Motor neuron (in vitro differentiated cells): ENCODE measurements around the gene UNC79. TPM values are rescaled to one million over a fixed set of nuclear protein-coding genes. Genes with fewer than 3 reads are reported as not detected.

ENCODE experiments used
- ATAC-seq, 8 experiments: fragments of 200-7000 bp; cut with Tn5 transposase; replicated peaks in 6 of 8; 2 replicates each; pipeline ENCODE4 v1.8.0; 2021; ENCODE audit warnings: mild to moderate bottlenecking in 8 of 8, moderate library complexity in 8 of 8
- H3K27ac ChIP-seq, 2 donors: fragments of 250-450 bp; sonication (Bioruptor Pico); 2 replicates each; pipeline ENCODE4 v1.9.0; 2021; ENCODE audit warnings: antibody characterized with exemption in 2 of 2, mild to moderate bottlenecking in 2 of 2, moderate library complexity in 1 of 2
- H3K4me1 ChIP-seq, 2 donors: fragments of 250-450 bp; sonication (Bioruptor Pico); replicated peaks in 1 of 2; 2 replicates each; pipeline ENCODE4 v1.6.1; 2021; ENCODE audit warnings: antibody characterized with exemption in 2 of 2, mild to moderate bottlenecking in 2 of 2, moderate library complexity in 1 of 2
- H3K4me3 ChIP-seq, 5 donors: fragments of 250-450 bp; sonication (Bioruptor Pico); 2 replicates each; pipeline ENCODE4 v1.9.0; 2021; ENCODE audit warnings: antibody characterized with exemption in 5 of 5, mild to moderate bottlenecking in 5 of 5, moderate library complexity in 4 of 5
- WGBS, 10 experiments: fragments of 450-650 bp; shearing (Covaris generic); methylation state at CpG; one replicate each; pipeline ENCODE4 v1.0.0; 2022; 5-methylcytosine and 5-hydroxymethylcytosine counted together
- in situ Hi-C, 9 experiments: fragments of 400-800 bp; cut with MboI; loops; one replicate each; pipeline ENCODE4 v1.15.0; 2021; ENCODE audit warnings: low sequenced_read_pairs in 9 of 9, low pct_unique_long_range_greater_than_20kb in 2 of 9; ENCODE audit not compliant: unreplicated experiment in 9 of 9
- total RNA-seq, 8 experiments: library from RNA; unstranded; fragments of 300-600 nt; gene quantifications; 2 replicates each; pipeline versions ENCODE4 v1.2.3 to v1.2.4, GENCODE V29; 2022

The UNC79 gene
- total RNA-seq, 8 experiments from 2014 or later, result 0.31 to 16.8 (median 7.2) TPM

DNA sequence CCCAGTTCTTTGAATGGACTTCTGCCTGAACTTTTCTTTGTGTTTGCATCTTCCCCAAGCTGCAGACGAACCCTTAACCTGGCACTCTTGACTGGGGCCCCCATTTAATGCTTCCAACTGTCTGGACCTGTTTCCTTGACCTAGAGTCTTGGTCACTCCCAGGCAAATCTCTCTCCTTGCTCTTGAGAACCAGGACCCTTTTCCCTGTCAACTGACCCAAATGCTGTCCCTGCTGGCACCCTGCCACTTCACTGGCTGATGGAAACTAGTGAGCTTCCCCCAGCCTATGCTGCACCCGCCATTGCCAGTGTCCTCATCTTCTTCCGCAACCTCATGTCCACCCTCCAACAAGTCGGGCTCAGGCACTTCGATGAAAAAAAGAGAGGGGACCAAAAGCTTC is 278.1 kb downstream of the UNC79 start:
- ATAC-seq, result no peak
- in situ Hi-C loops, result no loop called here
- peaks cover 0 to 4% of the 10 kb centered on the region in 2 donors for H3K4me1 ChIP-seq
- WGBS, 10 experiments, result 38 to 100% (median 86%) methylated on average over 2 to 5 of the region's 5 CpGs; no CpG with 5 or more reads in 5 of the 10 experiments
- no peak overlapping the region for H3K27ac ChIP-seq
- no peak overlapping the region for H3K4me3 ChIP-seq

DNA sequence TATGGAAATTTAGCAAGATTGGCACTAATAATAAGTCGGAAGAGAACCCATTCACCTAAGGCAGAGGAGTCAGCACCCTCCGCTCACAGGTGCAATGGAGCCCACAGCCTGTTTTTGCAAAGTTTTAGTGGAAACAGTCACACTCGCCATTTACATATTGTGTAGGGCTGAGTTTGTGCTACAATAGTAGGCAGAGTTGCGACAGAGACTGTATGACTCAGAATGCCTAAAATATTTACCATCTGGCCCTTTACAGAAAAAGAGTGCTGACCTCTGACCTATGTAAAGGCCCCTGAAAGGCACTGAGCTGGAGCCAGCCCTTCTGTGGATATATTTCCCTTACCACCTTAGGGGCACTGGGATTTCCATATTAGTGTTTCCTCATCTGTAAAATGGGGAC is 278.5 kb downstream of the UNC79 start:
- H3K4me1 ChIP-seq, result peaks cover 0 to 4% of the 10 kb centered on the region in 2 donors
- 32 to 90% (median 81%) methylated on average over 1 to 4 of the region's 4 CpGs; no CpG with 5 or more reads in 3 of the 10 experiments for WGBS, 10 experiments
- H3K27ac ChIP-seq, result no peak overlapping the region
- peak in 1 of 8 experiments; percentile 40 for ATAC-seq
- in situ Hi-C loops, result no loop called here
- no peak overlapping the region for H3K4me3 ChIP-seq

DNA sequence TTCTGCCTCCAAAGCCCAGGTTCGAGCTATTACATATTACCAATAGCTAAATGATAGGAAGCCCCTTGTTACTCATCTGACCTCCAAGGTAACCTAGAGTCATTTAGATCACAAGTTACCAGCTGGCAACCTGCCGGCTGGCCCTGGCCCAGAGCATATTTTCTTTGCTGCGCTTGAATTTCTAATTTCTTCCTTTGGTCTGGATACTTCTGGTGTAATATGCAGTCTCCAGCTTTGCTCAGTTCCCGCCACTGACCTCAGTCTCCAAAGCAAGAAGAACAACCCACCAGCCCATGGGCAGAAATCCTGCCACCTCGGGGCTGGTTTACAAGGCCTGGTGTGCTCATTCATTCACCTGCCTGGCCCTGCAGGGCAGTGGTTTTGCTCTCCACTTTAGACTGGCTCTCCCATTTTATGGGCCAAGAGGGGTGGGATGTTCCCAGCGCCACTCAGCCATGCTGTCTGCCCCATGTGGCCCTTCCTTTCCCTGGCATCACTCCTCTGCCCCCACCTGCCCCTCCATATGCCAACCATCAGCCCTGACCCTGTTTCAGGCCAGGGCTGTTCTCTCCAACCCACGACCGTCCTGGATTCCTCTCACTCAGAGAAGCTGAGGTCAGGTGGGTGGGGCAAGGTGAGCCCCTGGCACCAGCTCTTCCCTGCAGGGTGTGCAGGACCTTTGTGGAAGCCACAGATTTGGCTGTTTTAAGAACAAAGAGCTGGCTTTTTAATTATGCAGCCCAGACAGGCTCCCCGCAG is 281.5 kb downstream of the UNC79 start:
- in situ Hi-C loops, result no loop called here
- Histone ChIP-seq H3K4me3 (no peak overlapping the region), H3K27ac (no peak overlapping the region), H3K4me1 (peaks cover 0 to 7% of the 10 kb centered on the region in 2 donors)
- 24 to 100% (median 77%) methylated on average over 1 to 9 of the region's 9 CpGs for WGBS, 10 experiments
- peak in 1 of 8 experiments; percentile 31 for ATAC-seq

DNA sequence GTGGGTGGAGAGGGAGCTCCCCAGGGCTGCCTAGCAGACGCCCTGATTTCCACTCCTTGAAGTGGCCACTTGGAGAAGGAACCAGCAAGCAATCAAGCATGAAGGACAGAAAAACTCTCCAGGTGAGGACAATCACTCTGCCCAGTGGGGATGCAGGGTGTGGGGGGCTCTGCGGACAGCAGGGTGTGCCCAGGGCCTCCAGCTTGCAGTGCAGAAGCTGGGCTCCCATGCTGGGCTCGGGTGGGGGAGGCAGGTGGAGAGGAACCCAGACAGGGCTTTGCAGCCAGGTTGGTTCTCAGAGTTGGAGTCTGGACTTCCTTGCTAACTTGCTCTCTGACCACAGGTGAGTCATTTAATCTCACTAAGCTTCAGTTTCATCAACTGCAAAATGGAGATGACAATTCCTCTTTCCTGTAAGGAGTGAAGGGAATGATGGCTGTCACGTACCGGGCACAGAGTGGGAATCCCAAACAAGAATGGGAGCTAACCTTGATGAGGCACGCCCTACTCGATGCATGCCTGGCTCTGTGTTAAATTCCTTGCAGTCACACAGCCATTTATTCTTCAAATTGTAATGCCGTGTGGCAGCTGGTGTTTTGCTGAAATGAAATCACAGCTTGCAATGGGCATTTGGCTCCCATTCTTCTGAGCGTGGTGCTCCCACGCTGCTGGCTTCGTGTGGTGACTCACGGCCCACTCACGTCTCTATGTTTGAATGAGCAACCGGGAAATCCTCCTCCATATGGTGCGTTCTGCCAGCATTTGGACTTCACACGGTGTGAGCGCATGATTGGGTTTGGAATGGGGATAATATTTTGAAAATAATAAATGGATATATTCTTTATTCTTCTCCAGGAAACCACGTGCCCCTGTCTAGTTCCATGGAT is 282.3 kb downstream of the UNC79 start:
- in situ Hi-C loops, result no loop called here
- peak in 5 of 8 experiments; percentile 74 to 77 (median 74) for ATAC-seq
- WGBS, 10 experiments, result 5 to 88% (median 70%) methylated on average over 4 to 12 of the region's 18 CpGs; no CpG with 5 or more reads in 3 of the 10 experiments
- no peak overlapping the region for H3K27ac ChIP-seq
- H3K4me1 ChIP-seq, result peaks cover 0 to 7% of the 10 kb centered on the region in 2 donors
- H3K4me3 ChIP-seq, result no peak overlapping the region

DNA sequence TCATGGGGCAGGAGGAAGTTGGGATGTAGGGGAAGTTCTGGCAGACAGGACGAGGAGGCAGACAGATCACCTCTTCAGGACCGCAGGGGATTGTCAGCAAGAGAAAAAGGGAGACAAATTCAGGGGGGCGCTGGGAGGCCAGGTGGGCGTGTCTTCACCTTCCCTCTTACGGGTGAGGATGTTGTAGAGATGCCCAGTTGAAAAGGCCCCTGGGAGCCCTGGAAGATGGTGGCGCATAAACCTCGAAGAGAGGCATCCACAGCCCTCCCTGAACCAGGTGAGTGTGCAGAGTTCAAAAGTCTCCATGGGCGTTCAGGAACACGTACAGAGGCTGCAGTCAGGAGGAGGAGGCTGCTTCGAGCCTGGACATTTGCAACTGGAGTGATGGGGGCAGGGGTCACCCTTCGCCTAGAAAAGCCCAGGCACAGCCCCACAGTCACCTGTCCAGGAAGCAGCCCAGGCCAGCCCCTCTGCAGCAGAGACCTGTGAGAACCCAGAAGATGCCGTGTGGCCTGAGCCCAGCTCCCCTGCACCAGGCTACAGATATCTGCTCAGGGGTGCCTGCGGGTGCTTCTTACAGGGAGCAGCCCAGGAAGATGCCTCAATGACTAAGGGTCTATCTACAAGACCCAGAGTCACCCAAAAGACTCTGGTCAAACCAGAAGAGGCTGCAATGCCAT is 283.1 kb downstream of the UNC79 start:
- H3K4me1 ChIP-seq, result peaks cover 0 to 7% of the 10 kb centered on the region in 2 donors
- ATAC-seq, result peak in 3 of 8 experiments; percentile 18 to 22 (median 18)
- in situ Hi-C loops, result no loop called here
- 0 to 89% (median 60%) methylated on average over 1 to 7 of the region's 13 CpGs; no CpG with 5 or more reads in 2 of the 10 experiments for WGBS, 10 experiments
- H3K27ac ChIP-seq, result no peak overlapping the region
- no peak overlapping the region for H3K4me3 ChIP-seq

DNA sequence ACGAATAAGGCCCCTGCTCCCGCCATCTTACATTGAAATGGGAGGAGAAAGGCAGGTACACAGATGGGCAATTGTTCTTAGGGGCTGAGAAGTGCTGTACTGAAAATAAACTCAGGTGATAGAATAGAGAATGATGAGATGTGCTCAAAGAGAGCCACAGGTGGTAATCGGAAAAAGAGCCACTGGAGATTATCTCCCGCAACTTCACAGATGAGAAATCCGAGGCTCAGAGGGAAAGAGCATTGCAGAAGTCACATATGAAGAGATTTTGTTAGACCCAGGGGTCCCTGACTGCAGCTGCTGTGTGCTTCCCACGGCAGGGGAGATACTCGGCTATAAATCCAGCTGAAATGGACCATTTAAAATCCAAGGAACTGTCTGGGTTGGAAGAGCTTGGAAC is 283.9 kb downstream of the UNC79 start:
- no peak for ATAC-seq
- in situ Hi-C loops, result no loop called here

DNA sequence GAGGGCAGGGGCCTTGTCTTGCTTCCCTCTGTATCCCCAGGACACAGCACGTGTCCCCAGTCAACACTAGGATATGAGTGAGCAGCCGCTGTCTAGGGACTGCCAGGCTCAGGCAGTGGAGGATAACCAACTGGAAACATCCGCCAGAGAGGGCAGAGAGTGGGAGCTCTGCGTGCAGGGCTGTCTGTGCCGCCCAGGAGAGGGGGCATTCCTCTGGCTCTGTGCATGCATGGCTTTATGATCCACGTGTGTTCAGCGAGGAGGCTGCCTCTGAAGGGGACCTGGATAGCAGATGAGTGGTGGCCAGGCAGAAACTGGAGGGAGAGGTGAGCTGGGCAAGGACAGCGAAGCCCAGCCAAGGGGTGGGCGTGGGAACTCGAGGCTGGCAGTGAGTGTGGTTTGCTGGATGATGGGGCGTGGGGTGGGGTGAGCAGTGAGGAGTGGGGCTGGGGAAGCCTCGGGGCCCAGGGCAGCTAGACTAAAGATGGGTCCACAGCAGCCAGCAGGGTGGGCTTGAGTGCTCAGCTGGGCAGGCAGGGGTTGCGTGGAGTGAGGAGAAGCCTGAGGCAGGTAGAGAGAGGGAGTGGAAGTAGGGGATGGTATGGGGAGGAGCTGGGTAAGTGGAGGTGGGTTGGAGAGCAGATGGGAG is 284.7 kb downstream of the UNC79 start:
- peaks cover 0 to 7% of the 10 kb centered on the region in 2 donors for H3K4me1 ChIP-seq
- H3K27ac ChIP-seq, result no peak overlapping the region
- H3K4me3 ChIP-seq, result no peak overlapping the region
- peak in 2 of 8 experiments; percentile 12 to 26 for ATAC-seq
- 6 to 100% (median 69%) methylated on average over 1 to 6 of the region's 13 CpGs; no CpG with 5 or more reads in 6 of the 10 experiments for WGBS, 10 experiments
- in situ Hi-C loops, result no loop called here

More for the DNA sequence above, 283.9 kb downstream of the UNC79 start:
- Histone ChIP-seq H3K27ac (no peak overlapping the region), H3K4me3 (no peak overlapping the region), H3K4me1 (peaks cover 0 to 7% of the 10 kb centered on the region in 2 donors)
- WGBS, 10 experiments, result 42 to 100% (median 72%) methylated on average over 1 to 6 of the region's 7 CpGs; no CpG with 5 or more reads in 2 of the 10 experiments

DNA sequence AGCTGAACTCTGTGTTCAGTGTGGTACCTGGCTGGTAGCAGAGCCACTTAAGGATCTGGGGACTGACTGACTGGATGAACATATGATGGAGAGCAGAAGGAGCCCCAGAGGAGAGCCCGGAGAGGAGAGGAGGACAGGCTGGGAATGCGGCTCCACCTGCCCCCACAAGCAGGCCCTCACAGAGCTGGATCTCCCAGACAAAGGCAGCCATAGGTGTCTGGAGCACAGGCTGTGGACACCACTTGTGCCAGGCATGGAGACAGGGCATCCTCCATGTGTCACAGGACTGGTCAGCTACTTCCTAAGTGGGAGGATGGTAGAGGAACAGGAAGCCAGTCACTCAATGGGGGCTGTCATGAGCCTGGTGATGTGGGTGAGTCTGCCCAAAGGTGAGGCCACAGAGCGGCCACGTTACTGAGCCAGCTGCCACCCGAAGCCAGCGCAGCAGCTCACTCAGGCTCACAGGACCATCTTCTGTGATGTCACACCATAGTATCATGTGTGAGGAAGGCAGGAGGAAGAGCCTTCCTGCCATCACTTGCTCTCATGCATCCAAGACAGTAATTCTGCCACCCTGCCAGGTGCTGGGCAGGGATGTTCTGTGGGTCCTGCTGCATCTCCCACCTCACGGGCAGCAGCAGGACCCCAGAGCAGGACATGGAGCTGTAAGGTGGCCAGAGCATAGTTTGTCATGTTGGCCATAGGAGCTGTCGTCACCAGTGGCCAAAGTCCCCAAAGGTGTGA is 285.4 kb downstream of the UNC79 start:
- Histone ChIP-seq H3K4me1 (peaks cover 0 to 7% of the 10 kb centered on the region in 2 donors), H3K4me3 (no peak overlapping the region), H3K27ac (no peak overlapping the region)
- ATAC-seq, result no peak
- in situ Hi-C loops, result no loop called here
- WGBS, 10 experiments, result 20 to 95% (median 59%) methylated on average over 2 to 4 of the region's 8 CpGs; no CpG with 5 or more reads in 6 of the 10 experiments

DNA sequence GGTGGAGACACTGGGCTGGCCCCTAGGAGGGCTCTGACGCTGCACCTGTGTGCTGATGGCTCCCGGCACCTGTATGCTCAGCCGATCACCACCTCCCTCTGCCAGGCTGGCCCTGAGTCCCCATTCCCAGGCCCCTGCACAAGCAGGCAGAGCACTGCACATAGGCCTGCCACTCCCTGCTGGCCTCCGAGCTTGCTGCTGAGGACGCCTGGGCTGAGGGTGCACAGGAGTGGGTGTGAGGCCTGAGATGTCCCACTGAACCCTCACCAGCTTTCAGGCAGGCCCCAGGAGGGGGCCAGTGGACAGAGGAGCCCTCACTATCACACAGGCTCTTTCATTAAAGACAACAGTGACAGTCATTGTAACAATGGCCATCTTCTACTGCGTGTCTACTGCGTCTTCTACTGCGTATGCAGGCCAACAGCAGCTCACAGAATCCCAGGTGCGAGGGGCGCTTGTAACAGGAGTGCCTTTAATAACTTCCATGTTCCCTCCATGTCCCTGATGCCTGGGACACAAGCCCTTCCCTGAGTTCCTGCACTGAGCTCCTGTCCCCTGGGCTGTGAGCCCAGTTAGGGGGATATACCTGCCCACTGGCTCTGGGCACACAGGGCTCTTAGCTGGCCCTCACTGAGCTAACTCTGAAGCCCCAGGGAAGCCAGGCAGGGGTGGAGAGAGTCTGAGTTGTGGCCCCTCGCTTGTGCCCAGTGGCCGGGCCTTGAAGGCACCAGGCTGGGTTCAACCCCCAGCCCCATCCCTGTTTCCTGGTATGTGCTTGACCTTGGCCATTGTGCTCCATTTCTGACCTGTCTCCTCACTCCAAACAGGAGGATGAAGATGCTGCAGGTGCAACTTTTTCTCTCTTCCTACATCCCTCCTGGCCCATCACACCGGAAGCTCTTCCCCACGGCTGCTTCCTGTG is 286.3 kb downstream of the UNC79 start:
- Histone ChIP-seq H3K4me3 (no peak overlapping the region), H3K27ac (no peak overlapping the region), H3K4me1 (peaks cover 0 to 7% of the 10 kb centered on the region in 2 donors)
- in situ Hi-C loops, result no loop called here
- ATAC-seq, result no peak
- WGBS, 10 experiments, result 80 to 100% (median 88%) methylated on average over 1 to 6 of the region's 14 CpGs; no CpG with 5 or more reads in 6 of the 10 experiments

DNA sequence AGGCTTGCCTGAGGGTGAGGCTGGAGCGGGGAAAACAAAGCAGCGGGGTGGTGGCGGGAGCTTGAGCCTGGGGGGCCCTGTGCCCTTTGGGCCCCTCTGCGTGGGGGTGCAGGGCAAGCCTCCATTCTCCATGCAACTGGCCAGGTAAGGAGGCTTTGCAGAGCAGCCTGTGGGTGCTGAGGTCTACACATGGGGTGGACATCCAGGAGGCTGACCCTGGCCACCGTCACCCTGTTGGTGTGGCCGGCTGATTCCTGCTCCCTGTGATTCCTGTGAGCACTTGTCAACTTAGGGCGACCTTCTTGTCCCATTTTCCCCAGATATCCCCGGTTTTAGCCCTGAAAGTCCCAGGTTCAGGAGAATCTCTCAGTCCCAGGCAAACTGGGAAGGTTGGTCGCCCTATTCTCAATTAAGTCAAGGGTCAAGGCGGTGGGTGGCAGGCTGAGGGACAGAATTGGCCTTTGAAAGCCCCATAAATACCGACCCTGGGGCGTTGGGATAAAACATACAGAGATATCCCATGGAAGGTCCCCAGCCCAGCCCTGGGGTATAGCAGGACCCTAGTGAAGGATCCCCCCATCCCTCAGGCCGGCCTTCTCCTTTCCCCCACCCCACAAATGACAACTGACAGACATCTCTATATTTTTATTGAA is 287.1 kb downstream of the UNC79 start:
- WGBS, 10 experiments, result 70 to 100% (median 91%) methylated on average over 2 to 6 of the region's 13 CpGs; no CpG with 5 or more reads in 7 of the 10 experiments
- ATAC-seq, result no peak
- in situ Hi-C loops, result no loop called here
- Histone ChIP-seq H3K27ac (no peak overlapping the region), H3K4me1 (peaks cover 0 to 7% of the 10 kb centered on the region in 2 donors), H3K4me3 (no peak overlapping the region)

DNA sequence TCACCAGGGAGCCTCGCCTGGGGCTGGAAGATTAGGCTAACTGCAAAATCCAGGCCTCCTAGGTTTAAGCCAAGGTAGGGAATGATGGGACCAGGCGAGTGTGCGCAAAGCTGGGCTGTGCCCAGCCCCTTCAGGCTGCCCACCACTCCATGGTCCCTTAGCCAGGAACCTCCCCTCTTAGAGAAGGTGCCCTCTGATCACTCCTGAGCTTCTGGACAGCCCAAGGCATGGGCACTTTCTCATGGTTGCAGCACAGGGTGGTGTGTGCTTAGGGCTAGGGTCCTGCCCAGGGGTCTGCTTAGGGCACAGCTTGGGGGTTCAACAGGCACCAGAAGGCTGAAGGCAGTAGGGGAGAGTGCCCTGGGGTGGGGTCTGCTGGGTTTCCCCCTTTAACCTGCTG is 288.5 kb downstream of the UNC79 start:
- ATAC-seq, result no peak
- Histone ChIP-seq H3K27ac (no peak overlapping the region), H3K4me3 (no peak overlapping the region), H3K4me1 (peaks cover 0 to 3% of the 10 kb centered on the region in 2 donors)
- WGBS, 10 experiments, result 76 to 90% methylated on average over 3 of the region's 3 CpGs; no CpG with 5 or more reads in 8 of the 10 experiments
- in situ Hi-C loops, result no loop called here
